ENCODE measurements around the gene KRT5.

KRT5 gene

GRCh38 chr12:52535574-52535973 lies 15.4 kb upstream of the KRT5 start:
- no peak for DNase-seq

- no peak for DNase-seq
These were observed 14.3 kb upstream of the KRT5 start for GRCh38 chr12:52534482-52534881.

GRCh38 chr12:52533686-52534470 lies 13.7 kb upstream of the KRT5 start:
- no peak for DNase-seq

- no peak for DNase-seq
These were observed 12.4 kb upstream of the KRT5 start for GRCh38 chr12:52532636-52533035.

- DNase-seq = no peak
These were observed 11.5 kb upstream of the KRT5 start for GRCh38 chr12:52531566-52532300.

GRCh38 chr12:52530905-52531304 lies 10.7 kb upstream of the KRT5 start:
- DNase-seq = no peak

GRCh38 chr12:52530366-52530765 lies 10.2 kb upstream of the KRT5 start:
- DNase-seq = no peak

- no peak for DNase-seq
These were observed 9.7 kb upstream of the KRT5 start for GRCh38 chr12:52529846-52530245.

GRCh38 chr12:52529417-52529816 lies 9.2 kb upstream of the KRT5 start:
- DNase-seq = no peak

- no peak for DNase-seq
These were observed 8.5 kb upstream of the KRT5 start for GRCh38 chr12:52528641-52529143.

- DNase-seq = no peak
These were observed 7.1 kb upstream of the KRT5 start for GRCh38 chr12:52527121-52527800.

- no peak for DNase-seq
These were observed 6.3 kb upstream of the KRT5 start for GRCh38 chr12:52526511-52526951.

- DNase-seq = no peak
These were observed 5.7 kb upstream of the KRT5 start for GRCh38 chr12:52525661-52526499.

GRCh38 chr12:52524898-52525591 lies 4.9 kb upstream of the KRT5 start:
- DNase-seq = no peak

GRCh38 chr12:52524241-52524897 lies 4.2 kb upstream of the KRT5 start:
- no peak for DNase-seq

- no peak for DNase-seq
These were observed 3.6 kb upstream of the KRT5 start for GRCh38 chr12:52523824-52524223.

GRCh38 chr12:52522346-52523011 lies 2.3 kb upstream of the KRT5 start:
- no peak for DNase-seq

GRCh38 chr12:52521568-52522266 lies 1.5 kb upstream of the KRT5 start:
- DNase-seq = no peak

GRCh38 chr12:52521175-52521567 lies 977 bp upstream of the KRT5 start:
- no peak for DNase-seq

- DNase-seq = no peak
These were observed 849 bp downstream of the KRT5 start for GRCh38 chr12:52519387-52519703.
